GM19397 (cell line): ENCODE measurements around the gene BANK1.

Source experiments
- ATAC-seq: cut with Tn5 transposase; IDR thresholded peaks from one replicate; pipeline ENCODE4 v1.9.1; 2021; ENCODE audit warnings: mild to moderate bottlenecking, moderate library complexity; ENCODE audit not compliant: unreplicated experiment

The BANK1 gene

GRCh38 chr4:101818362-101818761, 27.8 kb downstream of the BANK1 start:
- no peak for ATAC-seq

- no peak for ATAC-seq
These were observed 33.3 kb downstream of the BANK1 start for GRCh38 chr4:101823864-101824263.

- ATAC-seq: no peak
These were observed 34.0 kb downstream of the BANK1 start for GRCh38 chr4:101824500-101824899.

GRCh38 chr4:101825953-101826352, 35.4 kb downstream of the BANK1 start:
- no peak for ATAC-seq

GRCh38 chr4:101831816-101832215, 41.3 kb downstream of the BANK1 start:
- no peak for ATAC-seq

GRCh38 chr4:101833480-101833879, 43.0 kb downstream of the BANK1 start:
- no peak for ATAC-seq

- no peak for ATAC-seq
These were observed 44.8 kb downstream of the BANK1 start for GRCh38 chr4:101835121-101835904.

- ATAC-seq: no peak
These were observed 52.5 kb downstream of the BANK1 start for GRCh38 chr4:101843054-101843453.

GRCh38 chr4:101846550-101846949, 56.0 kb downstream of the BANK1 start:
- no peak for ATAC-seq

- ATAC-seq: no peak
These were observed 60.2 kb downstream of the BANK1 start for GRCh38 chr4:101850698-101851097.

- no peak for ATAC-seq
These were observed 61.1 kb downstream of the BANK1 start for GRCh38 chr4:101851672-101852071.

- ATAC-seq: no peak
These were observed 62.5 kb downstream of the BANK1 start for GRCh38 chr4:101853028-101853427.

GRCh38 chr4:101853691-101854090, 63.2 kb downstream of the BANK1 start:
- no peak for ATAC-seq

- ATAC-seq: no peak
These were observed 64.7 kb downstream of the BANK1 start for GRCh38 chr4:101855239-101855638.

GRCh38 chr4:101856149-101856548, 65.6 kb downstream of the BANK1 start:
- ATAC-seq: no peak

GRCh38 chr4:101857176-101857575, 66.6 kb downstream of the BANK1 start:
- ATAC-seq: no peak

- ATAC-seq: no peak
These were observed 68.1 kb downstream of the BANK1 start for GRCh38 chr4:101858641-101859040.

- ATAC-seq: no peak
These were observed 72.1 kb downstream of the BANK1 start for GRCh38 chr4:101862595-101862994.

- ATAC-seq: no peak
These were observed 74.1 kb downstream of the BANK1 start for GRCh38 chr4:101864660-101865059.

GRCh38 chr4:101865501-101866062, 75.1 kb downstream of the BANK1 start:
- ATAC-seq: no peak

- ATAC-seq: no peak
These were observed 80.3 kb downstream of the BANK1 start for GRCh38 chr4:101870874-101871273.

GRCh38 chr4:101871962-101872676, 81.6 kb downstream of the BANK1 start:
- no peak for ATAC-seq
